Esophagus muscularis mucosa (tissue), 4 donors: Measurements from ENCODE around the gene ENTREP3. TPM values are rescaled to one million over a fixed set of nuclear protein-coding genes. Genes with fewer than 3 reads are reported as not detected.

Source experiments
- DNase-seq: peaks from one replicate; pipeline ENCODE4 v3.0.0-alpha.2; 2017; ENCODE audit errors: extremely low spot score
- H3K27ac ChIP-seq, 4 donors: fragments of 200-600 bp; sonication (generic); replicated peaks in 1 of 4; 1 replicate in 3 of 4; 2 replicates in 1 of 4; pipeline ENCODE4 v1.5.1; 2016 to 2019; ENCODE audit warnings: mild to moderate bottlenecking in 1 of 4
- H3K27me3 ChIP-seq, 4 donors: fragments of 200-600 bp; sonication (generic); one replicate each; pipeline versions ENCODE4 v1.5.1 to v1.6.0; 2016 to 2019
- H3K36me3 ChIP-seq, 4 donors: fragments of 200-600 bp; sonication (generic); one replicate each; pipeline ENCODE4 v1.5.1; 2016 to 2019
- H3K4me1 ChIP-seq, 4 donors: fragments of 200-600 bp; sonication (generic); one replicate each; pipeline ENCODE4 v1.5.1; 2016 to 2019
- H3K4me3 ChIP-seq, 4 donors: fragments of 200-600 bp; sonication (generic); 1 replicate in 2 of 4; 2 replicates in 2 of 4; pipeline ENCODE4 v1.5.1; 2016 to 2019; ENCODE audit warnings: mild to moderate bottlenecking in 4 of 4, moderate library complexity in 1 of 4
- H3K9me3 ChIP-seq, 4 donors: fragments of 200-600 bp; sonication (generic); 1 replicate in 3 of 4; 2 replicates in 1 of 4; pipeline ENCODE4 v1.5.1; 2016 to 2019
- CTCF ChIP-seq, 3 experiments: fragments of 200-600 bp in 2 of 3; fragments of 450-650 bp in 1 of 3; sonication (generic) in 2 of 3; IDR thresholded peaks; one replicate each; pipeline ENCODE4 v1.5.1; 2017 to 2019; ENCODE audit warnings: antibody characterized with exemption in 3 of 3, mild to moderate bottlenecking in 2 of 3, moderate library complexity in 1 of 3
- EP300 ChIP-seq: sonication (generic); formaldehyde crosslinking; IDR thresholded peaks from one replicate; pipeline ENCODE4 v1.6.1; 2017; ENCODE audit warnings: antibody characterized with exemption
- POLR2A ChIP-seq: fragments of 450-650 bp; IDR thresholded peaks from one replicate; pipeline ENCODE4 v1.6.1; 2017; ENCODE audit warnings: antibody characterized with exemption, moderate library complexity, mild to moderate bottlenecking, low read depth
- POLR2AphosphoS5 ChIP-seq, 2 donors: sonication (generic); formaldehyde crosslinking; IDR thresholded peaks; one replicate each; pipeline ENCODE4 v1.6.1; 2017; ENCODE audit warnings: antibody characterized with exemption in 2 of 2
- WGBS: methylation state at CpG from one replicate; pipeline ENCODE4 v1.1.5; 2018; 5-methylcytosine and 5-hydroxymethylcytosine counted together
- intact Hi-C: fragments of 100-400 bp; cut with DNase I; formaldehyde crosslinking; loops from one replicate; pipeline ENCODE4 v1.15.1; 2023
- total RNA-seq, 4 donors: library from RNA; depleted of rRNA; stranded (reverse); fragments of >200 nt; gene quantifications; one replicate each; pipeline versions ENCODE4 v1.1.0 to v1.2.1, GENCODE V29; 2016

Gene ENTREP3
- total RNA-seq, 4 donors from 2014 or later: 15.1 to 38.7 (median 22.6) TPM

GRCh38 chr1:155245163-155245524 lies 10.1 kb downstream of the ENTREP3 start:
- no peak for TF ChIP-seq EP300
- no peak for TF ChIP-seq CTCF (IDR thresholded peaks at IDR 0.05)
- no peak for TF ChIP-seq POLR2AphosphoS5 (IDR thresholded peaks at IDR 0.05)
- peaks cover 17 to 47% (median 47%) of the 10 kb centered on the region in 4 donors for H3K4me1 ChIP-seq
- intact Hi-C loops: no loop called here
- H3K9me3 ChIP-seq: peaks cover 0 to 3% (median 0%) of the 10 kb centered on the region in 4 donors
- peak overlapping the region; percentile 56 to 68 (median 60) for H3K4me3 ChIP-seq
- no peak for DNase-seq
- H3K36me3 ChIP-seq: peaks cover 10 to 30% (median 19%) of the 10 kb centered on the region in 4 donors
- H3K27ac ChIP-seq: peak overlapping the region; percentile 83 to 92 (median 90)
- H3K27me3 ChIP-seq: peaks cover 0 to 4% (median 0%) of the 10 kb centered on the region in 4 donors
- 44% methylated on average over 6 of the region's 8 CpGs for WGBS

- TF ChIP-seq POLR2AphosphoS5 (IDR thresholded peaks at IDR 0.05) (peak; percentile 94 to 95), CTCF (IDR thresholded peaks at IDR 0.05) (peak; percentile 54 to 74 (median 66)), POLR2A (peak; percentile 67), EP300 (no peak)
- intact Hi-C loops: no loop called here
- DNase-seq: peak; percentile 99
- Histone ChIP-seq H3K36me3 (peaks cover 10 to 31% (median 20%) of the 10 kb centered on the region in 4 donors), H3K27ac (peak overlapping the region; percentile 83 to 92 (median 90)), H3K9me3 (peaks cover 0 to 3% (median 0%) of the 10 kb centered on the region in 4 donors), H3K4me3 (peak overlapping the region; percentile 56 to 68 (median 60)), H3K27me3 (peaks cover 0 to 4% (median 0%) of the 10 kb centered on the region in 4 donors), H3K4me1 (peaks cover 17 to 50% (median 49%) of the 10 kb centered on the region in 4 donors)
- under 1% methylated on average over 52 of the region's 53 CpGs for WGBS
Measured at GRCh38 chr1:155244368-155245162, 10.7 kb downstream of the ENTREP3 start.

- peak overlapping the region; percentile 83 to 92 (median 90) for H3K27ac ChIP-seq
- intact Hi-C loops: no loop called here
- peaks cover 0 to 3% (median 0%) of the 10 kb centered on the region in 4 donors for H3K9me3 ChIP-seq
- 81% methylated on average over 2 of the region's 3 CpGs for WGBS
- H3K27me3 ChIP-seq: peaks cover 0 to 4% (median 0%) of the 10 kb centered on the region in 4 donors
- H3K4me3 ChIP-seq: peak overlapping the region; percentile 56 to 68 (median 60)
- peaks cover 17 to 50% (median 49%) of the 10 kb centered on the region in 4 donors for H3K4me1 ChIP-seq
- TF ChIP-seq CTCF (IDR thresholded peaks at IDR 0.05) (no peak), POLR2AphosphoS5 (IDR thresholded peaks at IDR 0.05) (peak in 1 of 2 donors; percentile 20), EP300 (no peak), POLR2A (no peak)
- no peak for DNase-seq
- H3K36me3 ChIP-seq: peaks cover 7 to 30% (median 19%) of the 10 kb centered on the region in 4 donors
Measured at GRCh38 chr1:155242805-155243358, 12.4 kb downstream of the ENTREP3 start.

- 75% methylated on average over 4 of the region's 4 CpGs for WGBS
- Histone ChIP-seq H3K9me3 (peaks cover 0 to 3% (median 0%) of the 10 kb centered on the region in 4 donors), H3K27ac (peak overlapping the region in 3 of 4 donors; percentile 8 to 92 (median 35)), H3K4me1 (peaks cover 17 to 50% (median 49%) of the 10 kb centered on the region in 4 donors), H3K27me3 (peaks cover 0 to 4% (median 0%) of the 10 kb centered on the region in 4 donors), H3K36me3 (peaks cover 0 to 30% (median 20%) of the 10 kb centered on the region in 4 donors), H3K4me3 (no peak overlapping the region)
- DNase-seq: no peak
- intact Hi-C loops: no loop called here
- no peak for TF ChIP-seq POLR2AphosphoS5 (IDR thresholded peaks at IDR 0.05)
- TF ChIP-seq POLR2A: no peak
- TF ChIP-seq EP300: no peak
- no peak for TF ChIP-seq CTCF (IDR thresholded peaks at IDR 0.05)
Measured at GRCh38 chr1:155241841-155242264, 13.4 kb downstream of the ENTREP3 start.
